Colonic mucosa (tissue), 4 donors: ENCODE measurements around the gene FCRLB. TPM values are rescaled to one million over a fixed set of nuclear protein-coding genes. Genes with fewer than 3 reads are reported as not detected.

ENCODE experiments used
- DNase-seq: peaks from one replicate; pipeline ENCODE4 v3.0.0-alpha.2; 2020
- H3K27ac ChIP-seq: fragments of 200-600 bp; one replicate; pipeline ENCODE4 v1.8.0; 2021
- H3K27me3 ChIP-seq: fragments of 200-600 bp; one replicate; pipeline ENCODE4 v1.8.0; 2021
- H3K36me3 ChIP-seq: fragments of 200-600 bp; one replicate; pipeline ENCODE4 v1.8.0; 2021
- H3K4me1 ChIP-seq: fragments of 200-600 bp; one replicate; pipeline ENCODE4 v1.8.0; 2021; ENCODE audit warnings: mild to moderate bottlenecking
- H3K4me3 ChIP-seq: fragments of 200-600 bp; one replicate; pipeline ENCODE4 v1.8.0; 2021
- H3K9ac ChIP-seq, 2 donors: one replicate each; pipeline ENCODE4 v1.7.0; 2013; ENCODE audit warnings: control low read depth in 2 of 2, low read depth in 2 of 2, low read length in 2 of 2
- H3K9me3 ChIP-seq: fragments of 200-600 bp; one replicate; pipeline ENCODE4 v1.8.0; 2021
- CTCF ChIP-seq: fragments of 200-600 bp; IDR thresholded peaks from one replicate; pipeline ENCODE4 v1.8.0; 2022; ENCODE audit warnings: antibody characterized with exemption, mild to moderate bottlenecking
- intact Hi-C: fragments of 100-400 bp; cut with DNase I; formaldehyde crosslinking; loops from one replicate; pipeline ENCODE4 v1.14.1; 2022
- total RNA-seq, 2 donors: library from RNA; stranded (reverse); fragmentation: NEBNext Ultra II Directional in 1 of 2; extraction: Animal tissue kit (Norgen Biotek cat#: 25700) in 1 of 2; gene quantifications; one replicate each; pipeline ENCODE4 v1.2.1, GENCODE V29; 2021
- donor health status: healthy.
- donor health status: DM: no; HTN: no; CAD: no.
- donor health status: DM: no; HTN: no; CAD: no.

The FCRLB gene
- total RNA-seq, 2 donors from 2014 or later = 0.16 TPM; not detected in 1

GRCh38 chr1:161709373-161709772 lies 12.0 kb upstream of the FCRLB start:
- H3K9ac ChIP-seq = no peak overlapping the region

GRCh38 chr1:161710560-161710959 lies 10.8 kb upstream of the FCRLB start:
- intact Hi-C loops = no loop called here
- Histone ChIP-seq H3K9me3 (no peaks in the 10 kb centered on the region), H3K27me3 (no peaks in the 10 kb centered on the region), H3K27ac (no peak overlapping the region), H3K9ac (no peak overlapping the region), H3K36me3 (no peaks in the 10 kb centered on the region), H3K4me3 (no peak overlapping the region), H3K4me1 (no peaks in the 10 kb centered on the region)
- no peak for TF ChIP-seq CTCF
- no peak for DNase-seq

More at GRCh38 chr1:161709373-161709772, 12.0 kb upstream of the FCRLB start:
- Histone ChIP-seq H3K4me3 (no peak overlapping the region), H3K27ac (no peak overlapping the region), H3K27me3 (no peaks in the 10 kb centered on the region), H3K9me3 (no peaks in the 10 kb centered on the region), H3K36me3 (no peaks in the 10 kb centered on the region), H3K4me1 (no peaks in the 10 kb centered on the region)
- no peak for TF ChIP-seq CTCF
- intact Hi-C loops = no loop called here
- no peak for DNase-seq

GRCh38 chr1:161718559-161719324 lies 2.6 kb upstream of the FCRLB start:
- Histone ChIP-seq H3K9ac (no peak overlapping the region), H3K27ac (no peak overlapping the region), H3K36me3 (no peaks in the 10 kb centered on the region), H3K9me3 (no peaks in the 10 kb centered on the region), H3K4me1 (no peaks in the 10 kb centered on the region), H3K4me3 (no peak overlapping the region), H3K27me3 (no peaks in the 10 kb centered on the region)
- TF ChIP-seq CTCF = no peak
- DNase-seq = no peak
- intact Hi-C loops = no loop called here

- no peak overlapping the region for H3K9ac ChIP-seq
- H3K27me3 ChIP-seq = no peaks in the 10 kb centered on the region
- intact Hi-C loops = no loop called here
- TF ChIP-seq CTCF = no peak
- H3K27ac ChIP-seq = no peak overlapping the region
- no peak for DNase-seq
- H3K4me3 ChIP-seq = no peak overlapping the region
- no peaks in the 10 kb centered on the region for H3K36me3 ChIP-seq
- no peaks in the 10 kb centered on the region for H3K4me1 ChIP-seq
- H3K9me3 ChIP-seq = no peaks in the 10 kb centered on the region
These were observed 2.1 kb upstream of the FCRLB start for GRCh38 chr1:161719325-161719611.

GRCh38 chr1:161720422-161720821 lies 922 bp upstream of the FCRLB start:
- no peak for TF ChIP-seq CTCF
- no peaks in the 10 kb centered on the region for H3K4me1 ChIP-seq
- no peaks in the 10 kb centered on the region for H3K9me3 ChIP-seq
- H3K9ac ChIP-seq = no peak overlapping the region
- no peak overlapping the region for H3K27ac ChIP-seq
- intact Hi-C loops = no loop called here
- no peak overlapping the region for H3K4me3 ChIP-seq
- no peaks in the 10 kb centered on the region for H3K27me3 ChIP-seq
- no peaks in the 10 kb centered on the region for H3K36me3 ChIP-seq
- DNase-seq = no peak
